ENCODE data around the gene RASIP1. TPM values are rescaled to one million over a fixed set of nuclear protein-coding genes. Genes with fewer than 3 reads are reported as not detected.
"Not testable (repeated sequence)": the region's sequence is repeated elsewhere in the genome, so short reads cannot be mapped to it uniquely, and the experiment has no call there.

Gene RASIP1
- total RNA-seq, 4 donors from 2014 or later = 1.8 to 6.6 (median 3.4) TPM

- no peak for DNase-seq
- Histone ChIP-seq H3K36me3 (peaks cover 0 to 28% (median 0%) of the 10 kb centered on the region in 3 donors), H3K9me3 (no peaks in the 10 kb centered on the region), H3K27ac (no peak overlapping the region), H3K4me1 (no peaks in the 10 kb centered on the region), H3K4me3 (no peak overlapping the region), H3K27me3 (no peaks in the 10 kb centered on the region)
- TF ChIP-seq, protein P1, sequence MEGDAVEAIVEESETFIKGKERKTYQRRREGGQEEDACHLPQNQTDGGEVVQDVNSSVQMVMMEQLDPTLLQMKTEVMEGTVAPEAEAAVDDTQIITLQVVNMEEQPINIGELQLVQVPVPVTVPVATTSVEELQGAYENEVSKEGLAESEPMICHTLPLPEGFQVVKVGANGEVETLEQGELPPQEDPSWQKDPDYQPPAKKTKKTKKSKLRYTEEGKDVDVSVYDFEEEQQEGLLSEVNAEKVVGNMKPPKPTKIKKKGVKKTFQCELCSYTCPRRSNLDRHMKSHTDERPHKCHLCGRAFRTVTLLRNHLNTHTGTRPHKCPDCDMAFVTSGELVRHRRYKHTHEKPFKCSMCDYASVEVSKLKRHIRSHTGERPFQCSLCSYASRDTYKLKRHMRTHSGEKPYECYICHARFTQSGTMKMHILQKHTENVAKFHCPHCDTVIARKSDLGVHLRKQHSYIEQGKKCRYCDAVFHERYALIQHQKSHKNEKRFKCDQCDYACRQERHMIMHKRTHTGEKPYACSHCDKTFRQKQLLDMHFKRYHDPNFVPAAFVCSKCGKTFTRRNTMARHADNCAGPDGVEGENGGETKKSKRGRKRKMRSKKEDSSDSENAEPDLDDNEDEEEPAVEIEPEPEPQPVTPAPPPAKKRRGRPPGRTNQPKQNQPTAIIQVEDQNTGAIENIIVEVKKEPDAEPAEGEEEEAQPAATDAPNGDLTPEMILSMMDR (IDR thresholded peaks at IDR 0.05) = no peak
- TF ChIP-seq POLR2A (IDR thresholded peaks at IDR 0.05) = no peak
Measured at GRCh38 chr19:48703316-48703715, 37.1 kb downstream of the RASIP1 start.

DNA sequence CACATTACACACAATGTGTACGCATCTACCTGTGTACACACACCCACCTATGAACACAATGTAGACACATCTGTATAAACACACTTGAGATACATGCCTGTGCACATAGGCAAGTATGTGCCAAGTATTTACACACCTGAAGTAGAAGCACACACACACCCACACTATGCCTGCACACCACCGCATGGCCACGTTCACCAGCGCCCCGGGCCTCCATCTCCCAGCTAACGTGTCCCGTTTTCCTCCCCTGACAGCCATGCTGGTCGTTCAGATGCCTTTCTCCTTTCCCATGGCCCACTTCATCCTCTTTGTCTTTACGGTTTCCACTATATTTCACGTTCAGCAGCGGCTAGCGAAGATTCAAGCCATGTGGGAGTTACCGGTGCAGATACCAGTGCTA lies 37.7 kb downstream of the RASIP1 start:
- Histone ChIP-seq H3K27ac (no peak overlapping the region), H3K4me1 (peaks cover 0 to 3% (median 0%) of the 10 kb centered on the region in 4 donors), H3K27me3 (no peaks in the 10 kb centered on the region), H3K9me3 (no peaks in the 10 kb centered on the region), H3K4me3 (no peak overlapping the region), H3K36me3 (peaks cover 0 to 28% (median 0%) of the 10 kb centered on the region in 3 donors)
- no peak for TF ChIP-seq POLR2A (IDR thresholded peaks at IDR 0.05)
- TF ChIP-seq, protein P1 (IDR thresholded peaks at IDR 0.05) = no peak
- DNase-seq = no peak

- no peaks in the 10 kb centered on the region for H3K9me3 ChIP-seq
- DNase-seq = no peak
- peak in 1 of 2 donors; percentile 49 for TF ChIP-seq POLR2A (IDR thresholded peaks at IDR 0.05)
- TF ChIP-seq, protein P1 (IDR thresholded peaks at IDR 0.05) = no peak
- H3K27ac ChIP-seq = peak overlapping the region in 2 of 4 donors; percentile 73 to 94
- no peaks in the 10 kb centered on the region for H3K27me3 ChIP-seq
- H3K4me1 ChIP-seq = peaks cover 0 to 8% (median 4%) of the 10 kb centered on the region in 4 donors
- peaks cover 0 to 20% (median 0%) of the 10 kb centered on the region in 3 donors for H3K36me3 ChIP-seq
- peak overlapping the region in 1 of 4 donors; percentile 21 for H3K4me3 ChIP-seq
Measured at GRCh38 chr19:48698046-48698445, 42.4 kb downstream of the RASIP1 start.

- peak overlapping the region in 3 of 4 donors; percentile 42 to 65 (median 57) for H3K4me3 ChIP-seq
- peak overlapping the region in 3 of 4 donors; percentile 89 to 96 (median 94) for H3K27ac ChIP-seq
- no peaks in the 10 kb centered on the region for H3K9me3 ChIP-seq
- peak in 1 of 3 donors; percentile 76 for DNase-seq
- peaks cover 0 to 16% (median 0%) of the 10 kb centered on the region in 3 donors for H3K36me3 ChIP-seq
- TF ChIP-seq, protein P1 (IDR thresholded peaks at IDR 0.05) = no peak
- TF ChIP-seq POLR2A (IDR thresholded peaks at IDR 0.05) = peak in 1 of 2 donors; percentile 4
- no peaks in the 10 kb centered on the region for H3K27me3 ChIP-seq
- peaks cover 0 to 8% (median 4%) of the 10 kb centered on the region in 4 donors for H3K4me1 ChIP-seq
Measured at GRCh38 chr19:48696353-48697010, 43.9 kb downstream of the RASIP1 start.

GRCh38 chr19:48695743-48696352 lies 44.6 kb downstream of the RASIP1 start, which contains the start of gene FUT2:
FUT2 (plus strand) TSS chr19:48695971; CDS start chr19:48702957, 6,986 bp downstream.
- H3K27me3 ChIP-seq = no peaks in the 10 kb centered on the region
- peak within 1 kb of the TSS in 3 of 4 donors; percentile 42 to 65 (median 57) for H3K4me3 ChIP-seq
- peaks cover 0 to 10% (median 0%) of the 10 kb centered on the region in 3 donors for H3K36me3 ChIP-seq
- peaks cover 0 to 8% (median 4%) of the 10 kb centered on the region in 4 donors for H3K4me1 ChIP-seq
- DNase-seq = peak in 2 of 3 donors; percentile 90 to 91
- no peaks in the 10 kb centered on the region for H3K9me3 ChIP-seq
- peak; percentile 97 to 99 for TF ChIP-seq POLR2A (IDR thresholded peaks at IDR 0.05)
- TF ChIP-seq, protein P1 (IDR thresholded peaks at IDR 0.05) = no peak
- peak within 1 kb of the TSS in 3 of 4 donors; percentile 89 to 96 (median 94) for H3K27ac ChIP-seq

DNA sequence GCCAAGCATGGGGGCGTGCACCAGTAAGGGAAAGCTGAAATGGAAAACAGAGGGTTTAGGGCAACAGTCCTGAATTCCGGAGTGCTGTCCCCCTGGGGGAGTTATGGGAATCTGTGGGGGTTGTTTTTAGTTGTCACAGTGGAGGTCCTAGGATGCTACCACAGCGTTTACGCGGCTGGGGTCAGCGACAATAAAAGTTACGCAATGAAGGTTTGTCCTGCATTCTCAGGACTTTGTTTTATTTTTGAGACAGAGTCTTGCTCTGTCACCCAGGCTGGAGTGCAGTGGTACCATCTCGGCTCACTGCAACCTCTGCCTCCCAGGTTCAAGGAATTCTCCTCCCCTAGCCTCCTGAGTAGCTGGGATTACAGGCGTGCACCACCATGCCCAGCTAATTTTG lies 46.8 kb downstream of the RASIP1 start:
- H3K4me3 ChIP-seq, H3K4me1 ChIP-seq, H3K27me3 ChIP-seq, H3K27ac ChIP-seq, H3K9me3 ChIP-seq, DNase-seq, H3K36me3 ChIP-seq: not testable (repeated sequence)

All from Peyer's patch (tissue), 4 donors.